Loucy (cell line): ENCODE results near the gene PDE6B.

Experiments
- EZH2phosphoT487 ChIP-seq: fragments of 200-600 bp; IDR thresholded peaks from 2 replicates; pipeline ENCODE4 v1.6.1; 2018; ENCODE audit warnings: antibody characterized with exemption, mild to moderate bottlenecking, moderate library complexity, borderline replicate concordance
- TF ChIP-seq, protein P1 (sequence below): fragments of 200-600 bp; sonication (generic); conservative IDR thresholded peaks from 2 replicates; pipeline ENCODE4 v1.5.1; 2014; ENCODE audit warnings: mild to moderate bottlenecking, antibody characterized with exemption, low read length

- TF ChIP-seq, protein P1, sequence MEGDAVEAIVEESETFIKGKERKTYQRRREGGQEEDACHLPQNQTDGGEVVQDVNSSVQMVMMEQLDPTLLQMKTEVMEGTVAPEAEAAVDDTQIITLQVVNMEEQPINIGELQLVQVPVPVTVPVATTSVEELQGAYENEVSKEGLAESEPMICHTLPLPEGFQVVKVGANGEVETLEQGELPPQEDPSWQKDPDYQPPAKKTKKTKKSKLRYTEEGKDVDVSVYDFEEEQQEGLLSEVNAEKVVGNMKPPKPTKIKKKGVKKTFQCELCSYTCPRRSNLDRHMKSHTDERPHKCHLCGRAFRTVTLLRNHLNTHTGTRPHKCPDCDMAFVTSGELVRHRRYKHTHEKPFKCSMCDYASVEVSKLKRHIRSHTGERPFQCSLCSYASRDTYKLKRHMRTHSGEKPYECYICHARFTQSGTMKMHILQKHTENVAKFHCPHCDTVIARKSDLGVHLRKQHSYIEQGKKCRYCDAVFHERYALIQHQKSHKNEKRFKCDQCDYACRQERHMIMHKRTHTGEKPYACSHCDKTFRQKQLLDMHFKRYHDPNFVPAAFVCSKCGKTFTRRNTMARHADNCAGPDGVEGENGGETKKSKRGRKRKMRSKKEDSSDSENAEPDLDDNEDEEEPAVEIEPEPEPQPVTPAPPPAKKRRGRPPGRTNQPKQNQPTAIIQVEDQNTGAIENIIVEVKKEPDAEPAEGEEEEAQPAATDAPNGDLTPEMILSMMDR, result no peak
- TF ChIP-seq EZH2phosphoT487, result no peak
Measured at GRCh38 chr4:635851-636627, 10.7 kb downstream of the PDE6B start.
